ENCODE results near the gene NISCH.

The NISCH gene

DNA sequence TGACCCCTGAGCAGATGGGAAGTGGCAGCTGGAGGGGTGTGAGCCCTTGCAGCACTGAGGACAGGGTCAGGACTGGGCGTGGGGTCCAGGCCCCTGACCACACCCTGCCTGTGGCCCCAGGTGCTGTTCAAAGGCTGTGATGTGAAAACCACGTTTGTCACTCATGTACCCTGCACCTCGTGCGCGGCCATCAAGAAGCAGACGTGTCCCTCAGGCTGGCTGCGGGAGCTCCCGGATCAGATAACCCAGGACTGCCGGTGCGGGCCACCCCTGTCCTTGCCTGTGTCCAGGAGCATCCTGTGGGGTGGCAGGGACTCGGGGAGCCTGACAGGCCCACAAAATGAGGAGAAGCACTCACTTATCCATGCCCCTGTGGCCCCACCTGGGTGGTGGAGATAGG, 45.6 kb downstream of the NISCH start:
- Histone ChIP-seq H4K8ac (ENCODE audit: low read depth, low read length) (no peak overlapping the region), H2BK5ac (ENCODE audit: low read depth, low read length, poor library complexity) (no peak overlapping the region), H3K9me3 (ENCODE audit: insufficient read depth, low read depth, low read length) (peaks cover 2% of the 10 kb centered on the region), H3K79me2 (ENCODE audit: control insufficient read depth, insufficient read depth, low read length, poor library complexity) (no peaks in the 10 kb centered on the region), H2AFZ (ENCODE audit: insufficient read depth, low read length, poor library complexity) (no peak overlapping the region), H3K36me3 (ENCODE audit: control insufficient read depth in 1 of 2, insufficient read depth in 2 of 2, low read length in 2 of 2) (no peaks in the 10 kb centered on the region), H4K91ac (ENCODE audit: low read depth, low read length) (no peak overlapping the region), H3K14ac (ENCODE audit: low read length) (no peak overlapping the region), H3K9ac (ENCODE audit: low read length) (no peak overlapping the region), H3K4me3 (ENCODE audit: low read depth, low read length) (no peak overlapping the region), H2BK120ac (ENCODE audit: insufficient read depth, low read length, poor library complexity) (no peak overlapping the region), H3K23ac (ENCODE audit: low read length) (no peak overlapping the region), H4K12ac (ENCODE audit: low read depth, low read length) (no peak overlapping the region), H2BK12ac (ENCODE audit: low read length) (no peak overlapping the region), H2AK5ac (ENCODE audit: low read length) (no peak overlapping the region), H3K4ac (ENCODE audit: low read depth, low read length) (no peak overlapping the region), H3K4me2 (ENCODE audit: low read length) (no peak overlapping the region), H3K27ac (ENCODE audit: low read depth, low read length) (no peak overlapping the region), H3K79me1 (ENCODE audit: low read length) (no peaks in the 10 kb centered on the region), H3K27me3 (ENCODE audit: insufficient read depth, low read length) (no peaks in the 10 kb centered on the region), H3K18ac (ENCODE audit: low read length) (no peak overlapping the region), H3K4me1 (ENCODE audit: control insufficient read depth in 1 of 2, insufficient read depth in 2 of 2, low read length in 2 of 2) (no peaks in the 10 kb centered on the region)
- WGBS (ENCODE audit: extremely low coverage, insufficient coverage, insufficient read length) = no CpG with 5 or more reads among the region's 11 CpGs
- no peak for DNase-seq

DNA sequence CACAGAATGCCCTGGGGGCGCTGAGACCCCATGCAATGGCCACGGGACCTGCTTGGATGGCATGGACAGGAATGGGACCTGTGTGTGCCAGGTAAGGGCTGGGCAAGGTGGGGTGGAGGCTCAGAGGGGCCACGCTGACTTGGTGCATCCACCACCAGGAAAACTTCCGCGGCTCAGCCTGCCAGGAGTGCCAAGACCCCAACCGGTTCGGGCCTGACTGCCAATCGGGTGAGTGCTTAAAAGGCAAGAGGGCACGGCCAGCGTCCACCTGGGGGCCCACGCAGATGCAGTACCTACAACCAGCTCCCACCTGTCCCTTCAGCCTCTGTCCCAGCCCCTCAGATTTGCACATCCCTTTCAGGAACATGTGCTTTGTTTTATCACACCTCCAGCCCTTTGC, 46.6 kb downstream of the NISCH start:
- no peak overlapping the region for H2BK5ac ChIP-seq (ENCODE audit: low read depth, low read length, poor library complexity)
- no peak overlapping the region for H3K14ac ChIP-seq (ENCODE audit: low read length)
- no peak overlapping the region for H2BK12ac ChIP-seq (ENCODE audit: low read length)
- no CpG with 5 or more reads among the region's 11 CpGs for WGBS (ENCODE audit: extremely low coverage, insufficient coverage, insufficient read length)
- H4K8ac ChIP-seq (ENCODE audit: low read depth, low read length) = no peak overlapping the region
- H3K27me3 ChIP-seq (ENCODE audit: insufficient read depth, low read length) = no peaks in the 10 kb centered on the region
- H2AK5ac ChIP-seq (ENCODE audit: low read length) = no peak overlapping the region
- H3K9ac ChIP-seq (ENCODE audit: low read length) = no peak overlapping the region
- no peak overlapping the region for H4K12ac ChIP-seq (ENCODE audit: low read depth, low read length)
- no peak overlapping the region for H3K4me2 ChIP-seq (ENCODE audit: low read length)
- DNase-seq = no peak
- H3K4ac ChIP-seq (ENCODE audit: low read depth, low read length) = no peak overlapping the region
- H3K79me2 ChIP-seq (ENCODE audit: control insufficient read depth, insufficient read depth, low read length, poor library complexity) = no peaks in the 10 kb centered on the region
- no peak overlapping the region for H3K18ac ChIP-seq (ENCODE audit: low read length)
- H3K4me3 ChIP-seq (ENCODE audit: low read depth, low read length) = no peak overlapping the region
- no peak overlapping the region for H3K23ac ChIP-seq (ENCODE audit: low read length)
- H3K27ac ChIP-seq (ENCODE audit: low read depth, low read length) = no peak overlapping the region
- no peak overlapping the region for H2AFZ ChIP-seq (ENCODE audit: insufficient read depth, low read length, poor library complexity)
- H3K79me1 ChIP-seq (ENCODE audit: low read length) = no peaks in the 10 kb centered on the region
- no peak overlapping the region for H2BK120ac ChIP-seq (ENCODE audit: insufficient read depth, low read length, poor library complexity)
- H3K36me3 ChIP-seq (ENCODE audit: control insufficient read depth in 1 of 2, insufficient read depth in 2 of 2, low read length in 2 of 2) = no peaks in the 10 kb centered on the region
- H3K9me3 ChIP-seq (ENCODE audit: insufficient read depth, low read depth, low read length) = peaks cover 2% of the 10 kb centered on the region
- no peak overlapping the region for H4K91ac ChIP-seq (ENCODE audit: low read depth, low read length)
- H3K4me1 ChIP-seq (ENCODE audit: control insufficient read depth in 1 of 2, insufficient read depth in 2 of 2, low read length in 2 of 2) = no peaks in the 10 kb centered on the region

DNA sequence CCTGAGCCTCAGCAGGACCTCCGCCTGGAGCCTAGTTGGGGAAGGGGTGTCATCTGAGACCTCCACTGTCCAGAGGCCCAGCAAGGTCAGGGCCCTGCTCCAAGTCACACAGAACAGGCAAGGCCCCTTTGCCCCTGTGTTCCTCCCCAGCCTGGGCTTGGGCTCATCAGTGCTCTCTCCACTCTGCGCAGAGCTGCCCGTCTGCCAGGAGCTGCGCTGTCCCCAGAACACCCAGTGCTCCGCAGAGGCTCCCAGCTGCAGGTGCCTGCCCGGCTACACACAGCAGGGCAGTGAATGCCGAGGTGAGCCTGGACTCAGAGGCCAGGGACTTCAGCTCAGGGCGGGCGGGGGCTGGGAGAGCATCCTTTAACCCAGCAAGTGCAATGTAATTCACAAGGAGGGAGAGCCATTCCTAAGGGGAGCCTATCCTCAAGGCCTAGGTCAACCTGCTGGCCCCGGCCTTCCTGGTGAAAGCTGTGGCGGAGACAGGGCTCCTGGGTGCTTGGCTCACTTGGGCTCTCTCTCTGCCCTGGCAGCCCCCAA, 47.5 kb downstream of the NISCH start:
- Histone ChIP-seq H3K27ac (ENCODE audit: low read depth, low read length) (no peak overlapping the region), H2BK120ac (ENCODE audit: insufficient read depth, low read length, poor library complexity) (no peak overlapping the region), H3K18ac (ENCODE audit: low read length) (no peak overlapping the region), H2BK5ac (ENCODE audit: low read depth, low read length, poor library complexity) (no peak overlapping the region), H3K79me2 (ENCODE audit: control insufficient read depth, insufficient read depth, low read length, poor library complexity) (no peaks in the 10 kb centered on the region), H3K23ac (ENCODE audit: low read length) (no peak overlapping the region), H3K9me3 (ENCODE audit: insufficient read depth, low read depth, low read length) (peaks cover 2% of the 10 kb centered on the region), H3K27me3 (ENCODE audit: insufficient read depth, low read length) (no peaks in the 10 kb centered on the region), H3K4me1 (ENCODE audit: control insufficient read depth in 1 of 2, insufficient read depth in 2 of 2, low read length in 2 of 2) (no peaks in the 10 kb centered on the region), H4K12ac (ENCODE audit: low read depth, low read length) (no peak overlapping the region), H3K36me3 (ENCODE audit: control insufficient read depth in 1 of 2, insufficient read depth in 2 of 2, low read length in 2 of 2) (no peaks in the 10 kb centered on the region), H4K91ac (ENCODE audit: low read depth, low read length) (no peak overlapping the region), H3K14ac (ENCODE audit: low read length) (no peak overlapping the region), H3K9ac (ENCODE audit: low read length) (no peak overlapping the region), H4K8ac (ENCODE audit: low read depth, low read length) (no peak overlapping the region), H3K4ac (ENCODE audit: low read depth, low read length) (no peak overlapping the region), H3K4me2 (ENCODE audit: low read length) (no peak overlapping the region), H3K79me1 (ENCODE audit: low read length) (no peaks in the 10 kb centered on the region), H2AK5ac (ENCODE audit: low read length) (no peak overlapping the region), H2BK12ac (ENCODE audit: low read length) (no peak overlapping the region), H3K4me3 (ENCODE audit: low read depth, low read length) (no peak overlapping the region), H2AFZ (ENCODE audit: insufficient read depth, low read length, poor library complexity) (no peak overlapping the region)
- DNase-seq = no peak
- no CpG with 5 or more reads among the region's 11 CpGs for WGBS (ENCODE audit: extremely low coverage, insufficient coverage, insufficient read length)

DNA sequence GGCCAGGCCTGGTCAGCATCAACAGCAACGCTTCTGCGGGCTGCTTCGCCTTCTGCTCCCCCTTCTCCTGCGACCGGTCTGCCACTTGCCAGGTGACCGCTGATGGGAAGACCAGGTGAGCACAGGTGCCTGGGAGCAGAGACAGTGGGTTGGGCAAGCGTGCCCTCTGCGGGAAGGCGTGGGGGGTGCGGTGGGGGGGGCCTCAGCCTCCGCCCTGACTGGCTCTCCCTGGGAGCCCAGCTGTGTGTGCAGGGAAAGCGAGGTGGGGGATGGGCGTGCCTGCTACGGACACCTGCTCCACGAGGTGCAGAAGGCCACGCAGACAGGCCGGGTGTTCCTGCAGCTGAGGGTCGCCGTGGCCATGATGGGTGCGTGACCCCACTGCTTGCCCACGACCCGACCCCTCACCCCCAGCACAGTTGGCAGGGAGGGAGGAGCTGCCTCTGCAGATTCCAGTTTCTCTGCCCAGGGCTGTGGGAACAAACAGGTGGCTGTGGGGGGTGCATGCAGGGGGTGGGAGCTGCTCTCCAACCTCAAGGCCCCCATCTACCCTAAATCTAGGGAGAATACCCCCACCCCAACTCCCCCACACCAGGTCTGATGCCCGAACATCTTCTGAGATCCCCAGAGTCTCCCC, 48.5 kb downstream of the NISCH start:
- H4K8ac ChIP-seq (ENCODE audit: low read depth, low read length) = no peak overlapping the region
- H3K4me1 ChIP-seq (ENCODE audit: control insufficient read depth in 1 of 2, insufficient read depth in 2 of 2, low read length in 2 of 2) = no peaks in the 10 kb centered on the region
- H3K36me3 ChIP-seq (ENCODE audit: control insufficient read depth in 1 of 2, insufficient read depth in 2 of 2, low read length in 2 of 2) = no peaks in the 10 kb centered on the region
- no peak overlapping the region for H3K14ac ChIP-seq (ENCODE audit: low read length)
- peaks cover 2% of the 10 kb centered on the region for H3K9me3 ChIP-seq (ENCODE audit: insufficient read depth, low read depth, low read length)
- H4K91ac ChIP-seq (ENCODE audit: low read depth, low read length) = no peak overlapping the region
- no peak overlapping the region for H3K9ac ChIP-seq (ENCODE audit: low read length)
- no peak overlapping the region for H2AK5ac ChIP-seq (ENCODE audit: low read length)
- H2BK12ac ChIP-seq (ENCODE audit: low read length) = no peak overlapping the region
- no peaks in the 10 kb centered on the region for H3K79me2 ChIP-seq (ENCODE audit: control insufficient read depth, insufficient read depth, low read length, poor library complexity)
- H3K4me3 ChIP-seq (ENCODE audit: low read depth, low read length) = no peak overlapping the region
- H3K27ac ChIP-seq (ENCODE audit: low read depth, low read length) = no peak overlapping the region
- DNase-seq = no peak
- H4K12ac ChIP-seq (ENCODE audit: low read depth, low read length) = no peak overlapping the region
- no peak overlapping the region for H3K23ac ChIP-seq (ENCODE audit: low read length)
- H3K18ac ChIP-seq (ENCODE audit: low read length) = no peak overlapping the region
- H3K4me2 ChIP-seq (ENCODE audit: low read length) = no peak overlapping the region
- no peak overlapping the region for H2BK5ac ChIP-seq (ENCODE audit: low read depth, low read length, poor library complexity)
- no peak overlapping the region for H2BK120ac ChIP-seq (ENCODE audit: insufficient read depth, low read length, poor library complexity)
- H3K27me3 ChIP-seq (ENCODE audit: insufficient read depth, low read length) = no peaks in the 10 kb centered on the region
- H3K79me1 ChIP-seq (ENCODE audit: low read length) = no peaks in the 10 kb centered on the region
- no peak overlapping the region for H2AFZ ChIP-seq (ENCODE audit: insufficient read depth, low read length, poor library complexity)
- H3K4ac ChIP-seq (ENCODE audit: low read depth, low read length) = no peak overlapping the region
- no CpG with 5 or more reads among the region's 23 CpGs for WGBS (ENCODE audit: extremely low coverage, insufficient coverage, insufficient read length)
